Sigmoid colon (tissue), 7 donors: ENCODE results near the gene KCNJ4. TPM values are rescaled to one million over a fixed set of nuclear protein-coding genes. Genes with fewer than 3 reads are reported as not detected.
"Not testable (repeated sequence)": the region's sequence is repeated elsewhere in the genome, so short reads cannot be mapped to it uniquely, and the experiment has no call there.

ENCODE experiments used
- DNase-seq: peaks from one replicate; pipeline ENCODE4 v3.0.0-alpha.2; 2019
- H3K27ac ChIP-seq, 4 donors: fragments of 200-600 bp; sonication (generic); one replicate each; pipeline ENCODE4 v1.5.1; 2016 to 2019; ENCODE audit warnings: mild to moderate bottlenecking in 1 of 4
- H3K27me3 ChIP-seq, 3 donors: fragments of 200-600 bp; sonication (generic); one replicate each; pipeline ENCODE4 v1.5.1; 2019; ENCODE audit warnings: mild to moderate bottlenecking in 1 of 3
- H3K36me3 ChIP-seq, 4 donors: fragments of 200-600 bp; sonication (generic); one replicate each; pipeline ENCODE4 v1.5.1; 2016 to 2019
- H3K4me1 ChIP-seq, 4 donors: fragments of 200-600 bp; sonication (generic); one replicate each; pipeline ENCODE4 v1.5.1; 2017 to 2019
- H3K4me3 ChIP-seq, 4 donors: fragments of 200-600 bp; sonication (generic); one replicate each; pipeline ENCODE4 v1.5.1; 2017 to 2019; ENCODE audit warnings: mild to moderate bottlenecking in 2 of 4, moderate library complexity in 1 of 4
- H3K9me3 ChIP-seq, 4 donors: fragments of 200-600 bp in 3 of 4; sonication (generic) in 3 of 4; one replicate each; pipeline versions ENCODE4 v1.5.1 to v1.6.1; 2013 to 2019
- CTCF ChIP-seq, 4 experiments: fragments of 450-650 bp in 3 of 4; fragments of 200-600 bp in 1 of 4; IDR thresholded peaks; one replicate each; pipeline ENCODE4 v1.5.1; 2016 to 2019; ENCODE audit warnings: antibody characterized with exemption in 4 of 4, mild to moderate bottlenecking in 3 of 4, moderate library complexity in 2 of 4
- EP300 ChIP-seq, 4 donors: sonication (generic); formaldehyde crosslinking; IDR thresholded peaks; one replicate each; pipeline ENCODE4 v1.6.1; 2017; ENCODE audit warnings: antibody characterized with exemption in 4 of 4
- POLR2A ChIP-seq, 2 donors: fragments of 450-650 bp; IDR thresholded peaks; one replicate each; pipeline ENCODE4 v1.6.1; 2016; ENCODE audit warnings: antibody characterized with exemption in 2 of 2, mild to moderate bottlenecking in 2 of 2, moderate library complexity in 2 of 2
- POLR2AphosphoS5 ChIP-seq, 4 donors: sonication (generic); formaldehyde crosslinking; IDR thresholded peaks; one replicate each; pipeline ENCODE4 v1.6.1; 2017; ENCODE audit warnings: antibody characterized with exemption in 4 of 4
- WGBS, 2 donors: extraction: QIAGEN DNeasy Blood & Tissue Kit; methylation state at CpG; one replicate each; pipeline ENCODE4 v1.1.7; 2013; 5-methylcytosine and 5-hydroxymethylcytosine counted together
- intact Hi-C: fragments of 100-400 bp; cut with DNase I; formaldehyde crosslinking; loops from one replicate; pipeline ENCODE4 v1.15.1; 2023
- polyA plus RNA-seq, 3 donors: library from polyadenylated mRNA; stranded (reverse); fragments of 200-250 nt; gene quantifications; one replicate each; pipeline ENCODE4 v1.2.3, GENCODE V29; 2013
- total RNA-seq, 4 donors: library from RNA; depleted of rRNA; stranded (reverse); fragments of >200 nt; gene quantifications; one replicate each; pipeline ENCODE4 v1.1.0, GENCODE V29; 2016
- donor health status: healthy with polysubstance abuse.
- donor health status: Bipolar disorder and iron deficiency.
- donor health status: healthy.

The KCNJ4 gene
- total and polyA plus RNA-seq, 7 donors: 0.03 TPM; not detected in 6

GRCh38 chr22:38479096-38479837 lies 24.3 kb upstream of the KCNJ4 start:
- intact Hi-C loops: no loop called here
- peaks cover 3 to 44% (median 20%) of the 10 kb centered on the region in 4 donors for H3K36me3 ChIP-seq

GRCh38 chr22:38477585-38477984 lies 22.6 kb upstream of the KCNJ4 start:
- WGBS, 2 donors: 69 to 91% methylated on average over 1 of the region's 1 CpG

More at GRCh38 chr22:38479096-38479837, 24.3 kb upstream of the KCNJ4 start:
- Histone ChIP-seq H3K4me1 (no peaks in the 10 kb centered on the region), H3K27ac (no peak overlapping the region), H3K27me3 (no peaks in the 10 kb centered on the region), H3K9me3 (no peaks in the 10 kb centered on the region), H3K4me3 (no peak overlapping the region)
- 81% methylated on average over 7 of the region's 7 CpGs for WGBS, 2 donors
- peak in 1 of 4 donors; percentile 37 for TF ChIP-seq POLR2AphosphoS5 (IDR thresholded peaks at IDR 0.05)
- no peak for TF ChIP-seq EP300 (IDR thresholded peaks at IDR 0.05)
- DNase-seq: no peak

GRCh38 chr22:38474003-38474607 lies 19.1 kb upstream of the KCNJ4 start:
- no peak for DNase-seq
- no peak for TF ChIP-seq EP300 (IDR thresholded peaks at IDR 0.05)
- TF ChIP-seq CTCF (IDR thresholded peaks at IDR 0.05): no peak
- no peak for TF ChIP-seq POLR2AphosphoS5 (IDR thresholded peaks at IDR 0.05)
- no peak for TF ChIP-seq POLR2A (IDR thresholded peaks at IDR 0.05)
- intact Hi-C loops: no loop called here
- 82 to 84% methylated on average over 10 of the region's 10 CpGs for WGBS, 2 donors
- no peak overlapping the region for H3K27ac ChIP-seq
- no peaks in the 10 kb centered on the region for H3K9me3 ChIP-seq
- peaks cover 0 to 1% (median under 1%) of the 10 kb centered on the region in 4 donors for H3K4me1 ChIP-seq
- no peak overlapping the region for H3K4me3 ChIP-seq
- H3K27me3 ChIP-seq: no peaks in the 10 kb centered on the region
- no peaks in the 10 kb centered on the region for H3K36me3 ChIP-seq

More at GRCh38 chr22:38477585-38477984, 22.6 kb upstream of the KCNJ4 start:
- no peak for DNase-seq
- Histone ChIP-seq H3K9me3 (no peaks in the 10 kb centered on the region), H3K27me3 (no peaks in the 10 kb centered on the region), H3K4me1 (no peaks in the 10 kb centered on the region), H3K27ac (no peak overlapping the region), H3K36me3 (peaks cover under 1 to 28% (median 8%) of the 10 kb centered on the region in 4 donors), H3K4me3 (no peak overlapping the region)
- peak in 1 of 4 donors; percentile 25 for TF ChIP-seq POLR2AphosphoS5 (IDR thresholded peaks at IDR 0.05)
- TF ChIP-seq CTCF (IDR thresholded peaks at IDR 0.05): no peak
- TF ChIP-seq EP300 (IDR thresholded peaks at IDR 0.05): no peak
- no peak for TF ChIP-seq POLR2A (IDR thresholded peaks at IDR 0.05)
- intact Hi-C loops: no loop called here

- H3K9me3 ChIP-seq: no peaks in the 10 kb centered on the region
- intact Hi-C loops: no loop called here
- H3K4me3 ChIP-seq: no peak overlapping the region
- peaks cover 0 to 19% (median 16%) of the 10 kb centered on the region in 4 donors for H3K4me1 ChIP-seq
- no peak for DNase-seq
- H3K27ac ChIP-seq: no peak overlapping the region
- TF ChIP-seq POLR2A (IDR thresholded peaks at IDR 0.05) (no peak), POLR2AphosphoS5 (IDR thresholded peaks at IDR 0.05) (no peak), CTCF (IDR thresholded peaks at IDR 0.05) (no peak), EP300 (IDR thresholded peaks at IDR 0.05) (no peak)
- no peaks in the 10 kb centered on the region for H3K36me3 ChIP-seq
- no peaks in the 10 kb centered on the region for H3K27me3 ChIP-seq
- 93% methylated on average over 11 of the region's 11 CpGs for WGBS, 2 donors
These were observed 16.2 kb upstream of the KCNJ4 start for GRCh38 chr22:38471237-38471636.

- H3K27me3 ChIP-seq, DNase-seq, H3K9me3 ChIP-seq, H3K36me3 ChIP-seq, H3K4me3 ChIP-seq, H3K27ac ChIP-seq, intact Hi-C loops: not testable (repeated sequence)
- peaks cover 0 to 19% (median 16%) of the 10 kb centered on the region in 4 donors for H3K4me1 ChIP-seq
- 94 to 95% methylated on average over 10 of the region's 10 CpGs for WGBS, 2 donors
These were observed 15.2 kb upstream of the KCNJ4 start for GRCh38 chr22:38470179-38470578.
